ENCODE measurements around the gene MCM3.
A peak's percentile ranks its signal among the peaks of the same experiment; 100 is the strongest.

The MCM3 gene

GRCh38 chr6:52263709-52264540 lies 20.6 kb downstream of the MCM3 start:
- H3K79me2 ChIP-seq (ENCODE audit: insufficient read depth, low read length): no peaks in the 10 kb centered on the region
- H3K9me3 ChIP-seq (ENCODE audit: insufficient read depth, low read depth, low read length): no peaks in the 10 kb centered on the region
- no peak overlapping the region for H2AFZ ChIP-seq (ENCODE audit: low read length)
- H3K27me3 ChIP-seq (ENCODE audit: insufficient read depth, low read length, poor library complexity, severe bottlenecking): no peaks in the 10 kb centered on the region
- H3F3A ChIP-seq (ENCODE audit: low read depth): 0 out of 2 replicates have a peak, but pooled peaks cover 4% of the 10 kb centered on the region
- H4K20me1 ChIP-seq (ENCODE audit: insufficient read depth, low read length, poor library complexity, severe bottlenecking): peaks cover 5% of the 10 kb centered on the region
- TF ChIP-seq EZH2phosphoT487 (IDR thresholded peaks at IDR 0.05; ENCODE audit: borderline replicate concordance) (no peak), CTCF (conservative IDR thresholded peaks at IDR 0.05; ENCODE audit: low read length) (peak; percentile 98)
- no peaks in the 10 kb centered on the region for H3K4me1 ChIP-seq (ENCODE audit: insufficient read depth, low read length, poor library complexity, severe bottlenecking)
- H3K9me2 ChIP-seq (replicated peaks; ENCODE audit: low read depth, low read length): no peaks in the 10 kb centered on the region
- no peak overlapping the region for H3K4me3 ChIP-seq (ENCODE audit: low read length, poor library complexity, severe bottlenecking)
- no peak overlapping the region for H3K4me2 ChIP-seq (ENCODE audit: low read depth, low read length, poor library complexity, severe bottlenecking)
- no peak overlapping the region for H3K9ac ChIP-seq (ENCODE audit: low read depth, low read length, poor library complexity, severe bottlenecking)
- peaks cover 69% of the 10 kb centered on the region; the same call in 1 of the 2 replicates for H3K36me3 ChIP-seq (ENCODE audit: insufficient read depth, low read length)

- H3K4me3 ChIP-seq (ENCODE audit: low read length, poor library complexity, severe bottlenecking): no peak overlapping the region
- H3F3A ChIP-seq (ENCODE audit: low read depth): 0 out of 2 replicates have a peak, but pooled peaks cover 4% of the 10 kb centered on the region
- H3K4me2 ChIP-seq (ENCODE audit: low read depth, low read length, poor library complexity, severe bottlenecking): no peak overlapping the region
- no peak overlapping the region for H3K9ac ChIP-seq (ENCODE audit: low read depth, low read length, poor library complexity, severe bottlenecking)
- no peaks in the 10 kb centered on the region for H3K27me3 ChIP-seq (ENCODE audit: insufficient read depth, low read length, poor library complexity, severe bottlenecking)
- H2AFZ ChIP-seq (ENCODE audit: low read length): no peak overlapping the region
- no peaks in the 10 kb centered on the region for H3K4me1 ChIP-seq (ENCODE audit: insufficient read depth, low read length, poor library complexity, severe bottlenecking)
- no peak for TF ChIP-seq CTCF (conservative IDR thresholded peaks at IDR 0.05; ENCODE audit: low read length)
- no peak for TF ChIP-seq EZH2phosphoT487 (IDR thresholded peaks at IDR 0.05; ENCODE audit: borderline replicate concordance)
- peaks cover 5% of the 10 kb centered on the region for H4K20me1 ChIP-seq (ENCODE audit: insufficient read depth, low read length, poor library complexity, severe bottlenecking)
- H3K9me3 ChIP-seq (ENCODE audit: insufficient read depth, low read depth, low read length): no peaks in the 10 kb centered on the region
- no peaks in the 10 kb centered on the region for H3K9me2 ChIP-seq (replicated peaks; ENCODE audit: low read depth, low read length)
- H3K36me3 ChIP-seq (ENCODE audit: insufficient read depth, low read length): peaks cover 58% of the 10 kb centered on the region; the same call in 1 of the 2 replicates
- no peaks in the 10 kb centered on the region for H3K79me2 ChIP-seq (ENCODE audit: insufficient read depth, low read length)
These were observed 21.8 kb downstream of the MCM3 start for GRCh38 chr6:52262620-52263344.

- H2AFZ ChIP-seq (ENCODE audit: low read length): no peak overlapping the region
- H3K36me3 ChIP-seq (ENCODE audit: insufficient read depth, low read length): peaks cover 45% of the 10 kb centered on the region; the same call in 1 of the 2 replicates
- no peak overlapping the region for H3K4me3 ChIP-seq (ENCODE audit: low read length, poor library complexity, severe bottlenecking)
- H3K4me1 ChIP-seq (ENCODE audit: insufficient read depth, low read length, poor library complexity, severe bottlenecking): no peaks in the 10 kb centered on the region
- no peaks in the 10 kb centered on the region for H3K9me3 ChIP-seq (ENCODE audit: insufficient read depth, low read depth, low read length)
- H3K4me2 ChIP-seq (ENCODE audit: low read depth, low read length, poor library complexity, severe bottlenecking): no peak overlapping the region
- no peaks in the 10 kb centered on the region for H3K79me2 ChIP-seq (ENCODE audit: insufficient read depth, low read length)
- 0 out of 2 replicates have a peak, but pooled peaks cover 4% of the 10 kb centered on the region for H3F3A ChIP-seq (ENCODE audit: low read depth)
- no peak overlapping the region for H3K9ac ChIP-seq (ENCODE audit: low read depth, low read length, poor library complexity, severe bottlenecking)
- TF ChIP-seq EZH2phosphoT487 (IDR thresholded peaks at IDR 0.05; ENCODE audit: borderline replicate concordance) (no peak), CTCF (conservative IDR thresholded peaks at IDR 0.05; ENCODE audit: low read length) (no peak)
- H3K27me3 ChIP-seq (ENCODE audit: insufficient read depth, low read length, poor library complexity, severe bottlenecking): no peaks in the 10 kb centered on the region
- H3K9me2 ChIP-seq (replicated peaks; ENCODE audit: low read depth, low read length): no peaks in the 10 kb centered on the region
- H4K20me1 ChIP-seq (ENCODE audit: insufficient read depth, low read length, poor library complexity, severe bottlenecking): peaks cover 2% of the 10 kb centered on the region
These were observed 23.3 kb downstream of the MCM3 start for GRCh38 chr6:52261229-52261628.

All from Loucy (cell line).